SW 1271 (cell line): ENCODE measurements around the gene PTPRH.
"Not testable (repeated sequence)": the region's sequence is repeated elsewhere in the genome, so short reads cannot be mapped to it uniquely, and the experiment has no call there.

Experiments used
- DNase-seq, 2 experiments: peaks; one replicate each; lab custom pipeline; 2025; lab: John Stamatoyannopoulos, UW

Gene PTPRH

DNA sequence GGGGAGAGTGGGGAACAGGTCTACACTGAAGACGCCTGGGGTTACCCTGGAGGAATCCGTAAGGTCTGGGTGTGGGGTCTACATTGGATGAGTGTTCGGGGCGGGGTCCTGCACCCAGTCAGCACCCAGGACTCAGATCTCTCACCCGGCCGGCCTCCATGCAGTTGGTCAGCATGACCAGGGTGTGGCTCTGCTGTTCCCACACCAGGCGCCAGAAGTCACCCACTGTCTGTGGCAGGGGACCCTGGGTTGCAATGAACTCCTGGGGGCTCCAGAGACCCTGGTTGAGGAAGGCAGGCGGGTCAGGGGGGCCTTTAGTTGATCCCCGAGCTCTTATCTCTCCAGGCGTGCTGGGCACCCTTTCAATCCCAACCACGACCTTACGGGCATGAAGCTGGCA is 23.2 kb downstream of the PTPRH start:
- DNase-seq, result no peak

DNA sequence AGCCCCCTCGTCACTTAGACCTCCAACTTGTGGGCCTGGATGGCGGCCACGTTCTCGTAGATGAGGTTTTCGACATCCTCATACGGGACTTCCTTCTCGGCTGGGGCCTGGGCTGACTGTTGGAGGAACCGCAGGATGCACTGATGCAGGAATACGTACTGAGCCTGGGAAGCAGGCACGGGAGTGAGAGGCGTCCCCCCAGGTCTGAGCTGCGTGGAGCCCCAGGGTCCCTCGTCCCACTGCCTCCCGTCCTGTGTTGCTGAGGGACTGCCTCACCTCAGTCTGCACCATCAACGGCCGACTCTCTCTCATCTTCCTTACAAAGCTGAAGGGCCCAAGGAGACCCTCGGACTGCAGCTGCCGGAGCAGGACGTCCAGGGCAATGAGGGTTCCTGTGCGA is 27.6 kb downstream of the PTPRH start:
- no peak for DNase-seq

- DNase-seq, result no peak
Measured at GRCh38 chr19:55179606-55180484, 29.5 kb downstream of the PTPRH start, which contains the start of gene SYT5. Gene SYT5, minus strand, starts transcription at chr19:55180289. Its CDS starts 1,248 bp downstream, at chr19:55179041.

DNA sequence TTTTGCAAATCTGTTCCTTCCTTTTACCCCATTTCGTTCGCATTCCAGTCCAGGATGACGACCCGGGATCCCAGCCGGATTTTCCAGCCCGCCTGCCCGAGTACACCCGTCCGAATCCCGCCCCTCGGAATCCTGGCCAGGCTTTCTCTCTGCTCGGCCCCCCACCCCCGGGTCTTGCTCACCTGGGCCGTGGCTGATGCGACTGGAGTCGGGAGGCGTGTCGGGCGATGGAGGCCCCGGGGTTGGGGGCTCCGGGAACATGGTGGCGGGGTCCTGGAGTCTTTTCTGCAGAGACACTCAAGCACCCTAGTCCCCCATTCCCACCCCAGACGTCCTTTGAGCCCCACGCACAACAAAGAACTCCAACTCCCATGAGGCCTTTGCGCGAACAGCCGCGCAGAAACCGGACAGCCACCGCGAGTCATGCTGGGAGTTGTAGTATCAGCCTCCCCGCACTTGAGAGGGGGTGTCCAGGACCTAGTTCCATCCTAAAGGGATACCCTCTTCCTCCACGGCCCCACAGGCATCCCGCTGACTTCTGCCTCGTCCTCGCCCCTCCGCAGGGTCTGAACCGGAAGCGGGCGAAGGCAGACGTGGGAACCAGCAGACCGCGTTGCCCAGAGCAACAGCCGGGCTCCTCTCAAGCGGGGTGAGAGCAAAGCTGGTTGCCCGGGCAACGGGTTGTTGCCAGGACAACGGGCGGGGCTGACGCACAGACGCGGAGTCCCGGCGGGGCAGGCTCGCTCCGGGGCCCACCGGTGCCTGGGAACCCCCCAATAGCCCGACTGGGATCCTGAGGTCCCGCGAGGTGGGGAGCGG is 30.3 kb downstream of the PTPRH start:
- peak in 1 of 2 experiments; percentile 74 for DNase-seq

- DNase-seq, result peak in 1 of 2 experiments; percentile 11
Measured at GRCh38 chr19:55176076-55176475, 33.2 kb downstream of the PTPRH start.

- no peak for DNase-seq
Measured at GRCh38 chr19:55175117-55175867, 34.0 kb downstream of the PTPRH start.

DNA sequence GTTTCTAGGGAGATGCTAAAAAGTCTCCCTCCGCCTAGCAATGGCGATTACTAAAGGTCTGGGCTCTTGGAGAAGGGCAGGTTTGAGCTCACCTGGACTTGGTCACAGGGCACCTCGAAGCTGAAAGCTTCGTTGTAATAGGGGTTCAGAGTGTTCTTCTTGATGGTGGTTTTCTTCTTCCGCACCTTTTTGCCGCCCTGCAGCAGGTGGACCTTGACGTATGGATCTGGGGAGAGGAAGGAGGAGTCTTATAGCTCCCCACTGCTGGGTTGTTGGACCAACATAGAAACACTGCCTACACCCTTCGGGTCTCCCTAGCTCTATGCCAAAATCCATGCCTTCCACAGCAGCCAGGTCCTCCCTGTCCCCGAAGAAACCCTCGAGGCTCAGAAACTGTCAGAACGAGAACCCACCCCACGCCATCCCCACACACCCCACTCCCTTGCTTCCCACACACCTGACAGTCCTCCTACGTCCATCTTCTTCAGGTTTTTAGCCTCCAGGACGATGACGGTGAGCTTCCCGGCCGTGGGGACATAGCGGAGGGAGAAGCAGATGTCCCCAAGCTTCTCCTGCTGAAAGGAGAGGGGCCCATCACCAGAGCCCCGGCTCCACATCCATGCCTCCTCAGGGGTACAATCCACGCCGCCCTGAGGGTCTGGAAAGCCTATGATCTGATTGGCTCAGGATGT is 34.7 kb downstream of the PTPRH start:
- DNase-seq, result no peak

DNA sequence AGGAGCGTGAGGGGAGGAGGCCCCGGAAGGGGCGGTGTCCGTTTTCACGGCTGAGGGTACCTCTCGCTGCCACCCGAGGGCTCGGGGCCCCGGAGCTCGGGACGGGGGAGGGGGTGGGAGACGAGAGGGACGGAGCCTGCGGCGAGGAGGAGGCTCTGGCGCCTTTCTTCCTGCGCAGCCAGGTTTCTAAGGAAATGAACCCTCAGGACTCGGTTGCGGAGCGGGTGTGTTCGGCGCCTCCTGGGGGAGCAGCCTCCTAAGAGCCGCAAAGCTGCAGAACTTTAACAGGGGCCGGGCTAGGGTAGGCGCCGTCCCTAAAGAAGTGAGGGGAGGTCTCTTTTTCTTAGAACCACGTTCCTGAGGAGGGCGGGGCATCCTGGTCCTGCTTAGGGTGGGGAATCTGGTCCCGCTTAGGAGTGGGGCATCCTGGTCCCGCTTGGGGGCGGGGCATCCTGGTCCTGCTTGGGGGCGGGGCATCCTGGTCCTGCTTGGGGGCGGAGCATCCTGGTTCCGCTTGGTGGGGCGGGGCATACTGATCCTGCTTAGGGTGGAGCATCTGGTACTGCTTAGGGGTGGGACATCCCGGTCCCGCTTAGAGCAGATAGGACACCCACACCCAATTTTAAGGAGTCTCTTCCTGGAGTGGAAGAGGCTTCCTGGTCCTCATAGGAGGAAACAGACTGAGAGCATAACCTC is 35.4 kb downstream of the PTPRH start:
- DNase-seq, result peak; percentile 60 to 87

- DNase-seq, result no peak
Measured at GRCh38 chr19:55173186-55173713, 36.1 kb downstream of the PTPRH start.

- no peak for DNase-seq
Measured at GRCh38 chr19:55172741-55173140, 36.6 kb downstream of the PTPRH start.

GRCh38 chr19:55172318-55172717 is 37.0 kb downstream of the PTPRH start:
- DNase-seq, result not testable (repeated sequence)

DNA sequence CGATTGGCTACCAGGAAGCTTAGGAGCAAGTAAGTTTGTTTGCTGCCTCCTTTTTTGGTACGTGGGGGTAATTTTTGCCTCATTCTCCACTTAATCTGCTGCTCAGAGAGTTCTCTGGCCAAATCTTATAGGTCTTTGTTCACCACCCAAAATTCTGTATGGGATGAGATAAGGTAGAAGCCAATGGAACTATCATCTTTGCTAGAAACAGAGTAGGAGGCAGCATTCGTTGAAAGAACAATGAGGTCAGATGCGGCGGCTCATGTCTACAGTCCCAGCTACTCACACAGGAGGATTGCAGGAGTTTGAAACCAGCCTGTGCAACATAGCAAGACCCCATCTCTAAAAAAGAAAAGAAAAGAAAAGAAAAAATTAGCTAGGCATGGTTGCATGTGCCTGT is 37.9 kb downstream of the PTPRH start:
- DNase-seq, result no peak

GRCh38 chr19:55169136-55169535 is 40.2 kb downstream of the PTPRH start:
- DNase-seq, result no peak

DNA sequence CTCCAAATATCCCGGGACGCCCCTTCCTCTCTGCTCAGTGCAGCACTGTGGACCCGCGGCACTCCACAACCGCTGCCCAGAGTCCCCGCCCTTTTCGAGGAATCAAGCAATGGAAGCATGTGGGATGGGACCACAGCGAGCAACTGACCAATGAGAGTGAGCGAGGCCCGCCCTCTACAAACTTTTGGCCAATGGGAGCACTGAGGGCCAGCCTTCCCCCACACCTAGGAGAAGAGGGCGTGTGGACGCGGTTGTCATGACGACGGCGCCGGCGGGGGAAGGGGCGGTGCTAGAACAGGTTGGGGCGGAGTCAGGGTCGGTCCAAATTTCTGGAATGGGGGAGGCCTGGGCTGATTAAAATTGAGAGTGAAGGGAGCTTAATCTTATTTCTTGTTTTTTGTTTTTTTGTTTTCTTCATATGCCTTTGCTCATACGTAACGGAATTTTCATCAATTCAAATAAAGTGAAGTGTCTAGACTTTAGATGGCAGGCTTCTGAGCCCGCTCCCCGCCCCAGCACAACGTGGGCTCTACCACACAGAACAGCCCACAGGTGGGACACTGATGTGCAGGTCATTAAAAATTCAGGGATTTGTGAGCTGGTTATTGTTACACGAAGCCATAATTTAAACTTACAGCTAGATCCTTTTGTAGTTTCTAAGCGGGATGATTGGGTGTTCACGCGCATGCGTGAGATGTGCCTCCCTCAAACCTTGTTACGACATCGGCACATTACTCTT is 42.6 kb downstream of the PTPRH start, which contains the start of gene DNAAF3:
Gene DNAAF3 (minus strand): TSS at position 84 of the 739 bp plus-strand sequence. CDS start 200 bp downstream, outside the sequence.
- DNase-seq, result peak; percentile 83 to 95

DNA sequence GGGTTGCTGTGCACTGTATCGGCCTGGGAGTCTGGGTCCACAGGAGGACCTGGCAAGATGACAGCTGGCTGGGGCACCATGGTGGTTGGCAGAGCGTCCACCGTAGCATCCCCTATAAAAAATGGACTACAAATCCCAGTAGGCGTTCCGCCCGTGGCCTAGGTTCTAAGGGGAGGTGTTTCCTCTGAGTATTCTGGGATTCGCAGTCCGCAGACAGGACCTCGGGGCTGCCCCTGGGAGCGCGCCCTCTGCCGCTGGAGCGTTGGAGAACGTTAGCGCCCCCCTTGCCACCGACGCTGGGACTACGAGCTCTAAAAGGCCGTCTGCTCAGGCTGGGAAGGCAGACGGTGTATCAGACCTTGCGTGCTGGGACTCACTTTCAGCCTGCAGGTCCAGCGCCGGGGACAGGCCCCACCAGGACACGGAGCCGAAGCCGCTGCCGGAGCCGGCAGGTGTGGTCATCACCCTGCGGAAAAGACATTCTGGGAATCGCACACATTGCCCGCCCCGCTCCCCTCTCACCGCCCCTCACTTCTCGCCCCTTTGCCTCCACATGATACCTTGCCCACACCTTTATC is 43.3 kb downstream of the PTPRH start:
- peak; percentile 61 to 89 for DNase-seq

DNA sequence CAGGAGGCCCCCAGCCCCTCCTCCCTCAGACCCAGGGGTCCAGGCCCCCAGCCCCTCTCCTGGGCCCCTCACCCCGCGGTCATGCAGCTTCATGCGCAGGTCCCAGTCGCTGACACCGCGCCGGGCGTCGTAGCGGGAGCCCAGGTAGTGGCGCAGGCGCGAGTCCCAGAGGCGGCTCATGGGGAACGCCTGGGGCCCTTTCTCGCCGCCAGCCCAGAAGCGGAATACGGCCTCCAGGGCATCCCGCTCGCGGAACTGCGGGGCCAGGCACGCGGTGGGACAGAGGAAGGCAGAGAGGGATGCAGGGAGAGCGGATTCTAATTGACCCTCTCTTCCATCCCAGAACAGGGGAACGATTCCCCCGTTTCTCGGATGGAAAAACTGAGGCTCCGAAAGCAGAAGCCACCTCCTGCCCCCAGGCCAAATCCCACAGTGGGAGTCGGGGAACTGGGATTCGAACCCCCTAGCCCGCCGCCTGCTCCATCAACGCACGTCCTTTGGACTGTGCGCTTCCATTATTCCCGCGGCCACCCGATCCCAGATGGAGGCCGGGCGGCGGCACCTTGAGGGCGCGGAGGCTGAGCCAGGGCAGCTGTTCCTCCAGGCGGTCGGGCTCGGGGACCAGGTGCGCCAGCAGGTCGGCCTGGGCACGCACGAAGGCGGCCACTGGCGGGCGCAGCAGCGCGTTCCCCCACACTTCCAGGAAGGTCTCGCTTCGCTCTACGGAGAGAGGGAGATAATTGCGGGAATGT is 47.6 kb downstream of the PTPRH start:
- no peak for DNase-seq

GRCh38 chr19:55160986-55161365 is 48.3 kb downstream of the PTPRH start:
- no peak for DNase-seq

GRCh38 chr19:55160128-55160985 is 48.9 kb downstream of the PTPRH start:
- peak; percentile 44 to 87 for DNase-seq
